GM19455 (cell line): ENCODE data around the gene PNKP.
A peak's percentile ranks its signal among the peaks of the same experiment; 100 is the strongest.

Experiments
- ATAC-seq: cut with Tn5 transposase; IDR thresholded peaks from one replicate; pipeline ENCODE4 v1.9.1; 2021; ENCODE audit not compliant: unreplicated experiment

The PNKP gene

DNA sequence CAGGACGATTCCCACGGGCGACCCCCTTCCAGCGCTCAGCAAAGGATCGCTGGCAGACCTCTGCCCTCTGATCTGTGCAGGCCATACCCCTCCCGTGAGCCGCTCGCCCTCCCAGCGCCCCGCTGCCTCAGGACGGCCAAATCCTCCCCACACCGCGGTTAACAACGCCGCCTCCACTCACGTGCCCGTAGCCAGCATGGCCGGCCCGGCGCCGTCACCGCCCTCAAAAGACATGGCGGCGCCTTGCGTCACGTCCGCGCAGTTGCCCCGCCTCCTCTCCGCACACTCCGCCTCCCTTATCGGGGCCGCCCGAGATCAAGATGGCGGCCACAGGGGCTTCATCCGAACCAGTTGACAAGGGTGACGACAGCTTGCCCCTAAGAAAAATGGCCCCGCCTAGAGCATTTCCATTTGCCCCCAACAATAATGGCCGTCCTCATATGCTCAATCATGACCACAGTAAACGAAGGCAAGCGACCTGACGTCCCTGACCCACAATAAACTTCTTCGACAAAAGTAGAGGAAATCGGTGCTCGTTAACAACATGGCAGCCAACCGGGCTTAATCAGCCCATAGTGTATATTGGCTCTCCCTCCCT lies 9.1 kb upstream of the PNKP start:
- ATAC-seq, result peak; percentile 47

DNA sequence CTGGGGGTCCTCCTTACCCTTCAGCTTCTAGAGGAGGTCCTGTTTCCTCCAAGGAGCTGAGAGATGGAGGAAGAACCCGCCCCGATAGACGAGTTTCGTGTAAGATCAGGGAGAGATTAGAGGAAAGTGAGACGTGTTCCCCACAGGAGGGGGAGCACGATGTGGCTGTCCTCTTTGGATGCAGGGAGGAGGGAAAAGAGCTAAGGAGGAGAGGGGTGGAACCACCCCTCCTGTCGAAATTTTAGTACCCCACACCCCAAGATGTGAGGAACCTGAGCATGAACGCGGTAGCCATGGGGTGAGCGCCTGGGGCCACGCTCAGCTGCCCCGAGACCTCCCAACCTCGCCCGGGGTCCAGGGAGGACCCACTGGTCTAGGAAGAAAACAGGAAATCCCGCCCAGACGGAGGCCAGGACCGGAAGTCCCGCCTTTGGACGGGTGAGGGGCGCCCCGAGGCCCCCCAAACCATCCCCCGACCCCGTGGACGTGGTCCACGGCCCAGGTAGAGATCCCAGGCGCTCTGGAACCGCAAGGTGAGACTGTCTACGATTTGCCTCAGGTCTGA lies 8.6 kb upstream of the PNKP start:
- no peak for ATAC-seq

DNA sequence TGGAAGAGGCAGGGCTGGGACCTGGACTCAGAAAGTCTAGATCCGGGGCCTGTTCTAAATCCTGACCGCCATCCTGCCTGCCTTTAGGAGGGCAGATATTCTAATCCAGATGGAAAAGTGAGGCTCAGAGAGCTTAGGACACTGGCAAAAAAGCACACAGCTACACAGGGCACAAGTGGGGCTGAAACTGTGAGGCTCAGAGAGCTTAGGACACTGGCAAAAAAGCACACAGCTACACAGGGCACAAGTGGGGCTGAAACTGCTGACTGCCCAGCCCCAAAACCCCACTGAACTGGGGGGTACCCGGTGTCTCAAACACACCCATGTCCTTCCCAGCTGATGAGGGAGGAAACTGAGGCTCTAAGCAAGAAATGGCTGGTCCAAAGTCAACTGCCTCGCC lies 7.8 kb upstream of the PNKP start:
- no peak for ATAC-seq

DNA sequence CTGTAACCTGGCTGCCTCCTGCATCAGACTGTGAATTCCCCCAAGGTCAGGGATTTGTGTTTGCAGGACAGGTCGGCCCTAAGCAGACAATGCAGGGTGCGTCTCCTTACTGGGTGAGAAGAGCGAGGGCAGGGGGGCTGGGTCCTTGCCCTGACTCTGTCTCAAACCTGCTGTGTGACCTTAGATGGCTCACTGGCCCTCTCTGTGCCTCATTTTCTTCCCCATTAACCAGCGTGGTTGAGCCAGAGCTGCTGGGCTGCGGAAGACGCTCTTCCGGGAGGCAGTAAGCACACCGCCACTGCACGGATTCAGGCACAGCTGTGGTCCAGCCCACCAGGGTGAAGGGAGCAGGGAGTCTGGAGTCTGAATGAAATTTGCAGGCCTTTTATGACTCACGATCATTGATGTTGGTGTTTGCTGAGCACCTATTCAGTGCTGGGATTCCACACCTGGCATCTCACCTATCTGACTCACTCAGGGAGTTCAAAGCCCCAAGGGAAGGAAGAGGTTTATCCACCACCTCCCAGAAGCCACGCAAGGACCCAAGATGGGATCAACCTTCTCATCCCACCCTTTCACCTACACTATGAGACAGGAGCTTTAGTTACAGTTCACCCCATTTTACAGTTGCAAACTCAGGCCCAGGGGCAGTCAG lies 7.3 kb upstream of the PNKP start:
- ATAC-seq, result no peak

DNA sequence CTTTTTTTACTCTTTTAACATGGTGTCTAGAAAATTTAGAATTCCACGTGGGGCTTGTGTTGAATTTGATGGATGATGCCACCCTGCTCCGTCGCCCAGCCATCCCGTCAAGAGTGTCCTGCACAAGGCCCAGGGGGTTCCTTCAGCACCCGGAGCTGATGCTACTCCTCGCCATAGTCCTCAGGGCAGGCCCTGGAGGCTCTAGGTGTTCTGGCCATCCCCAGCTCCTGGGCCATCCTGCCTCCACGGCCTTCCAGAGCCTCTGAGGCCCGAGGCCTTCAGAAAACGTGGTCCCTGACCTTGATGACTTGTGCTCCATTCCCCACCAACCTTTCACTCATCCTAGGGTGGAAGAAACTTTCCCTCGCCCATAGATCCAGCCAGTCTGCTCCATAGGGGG lies 6.5 kb upstream of the PNKP start:
- ATAC-seq, result no peak

DNA sequence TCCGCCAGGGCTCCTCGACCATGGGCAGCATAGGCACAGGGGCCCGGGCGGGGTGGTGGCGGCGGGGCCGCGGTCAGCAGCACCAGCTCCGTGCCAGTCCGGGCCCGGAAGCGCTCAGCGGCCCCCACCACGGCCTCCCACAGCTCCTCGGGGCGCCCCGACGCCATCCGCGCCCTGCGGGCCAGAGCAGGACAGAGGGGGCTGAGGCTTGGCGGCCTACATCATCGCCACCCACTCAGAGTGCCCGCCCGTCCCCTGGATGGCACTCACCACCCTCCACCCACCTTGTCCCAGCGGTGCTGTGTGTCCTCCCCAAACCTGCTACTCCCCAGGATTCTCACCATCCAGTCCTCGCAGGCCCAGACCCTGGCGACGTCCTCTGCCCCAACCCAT lies 5.7 kb upstream of the PNKP start:
- ATAC-seq, result no peak

DNA sequence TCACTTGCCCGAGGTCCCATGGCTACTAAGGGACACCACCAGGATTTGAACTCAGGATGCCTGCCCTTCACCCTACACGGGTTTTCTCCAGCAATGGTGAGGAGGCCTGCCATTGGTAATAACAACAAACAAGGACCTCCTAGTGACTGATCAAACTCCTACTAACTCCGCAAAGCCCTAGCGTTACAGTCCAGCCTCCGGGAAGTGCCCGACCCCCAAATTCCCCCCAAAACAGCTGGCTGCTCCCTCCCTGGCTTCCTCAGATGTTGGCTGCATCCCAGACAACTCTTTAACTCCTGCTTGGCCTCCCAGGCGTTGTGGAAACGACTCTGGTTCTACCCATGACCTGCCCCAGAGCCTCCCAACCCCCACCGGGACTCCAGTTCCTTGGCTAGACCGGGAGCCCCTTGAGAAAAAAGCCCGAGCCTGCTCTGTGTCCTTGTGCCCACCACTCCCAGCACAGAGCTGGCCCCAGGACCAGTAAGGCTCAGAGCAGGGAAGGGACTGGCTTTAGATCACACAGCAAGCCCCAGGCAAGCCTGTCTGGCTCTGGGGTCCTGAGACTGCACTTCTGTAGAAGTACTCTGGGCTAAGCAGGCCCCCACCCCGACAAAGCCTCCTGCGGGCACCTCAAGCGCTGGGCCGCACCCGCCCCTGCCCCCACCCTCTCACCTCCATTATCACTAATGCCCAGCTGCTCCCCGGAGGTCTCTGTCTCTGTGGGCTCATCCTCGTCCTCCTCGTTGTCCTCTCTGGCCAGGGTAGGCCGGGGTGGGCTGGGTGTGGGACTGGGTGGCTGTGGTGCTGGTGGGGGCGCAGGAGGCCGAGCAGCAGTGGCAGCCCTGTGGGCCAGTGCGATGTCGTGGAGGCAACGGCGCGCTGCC lies 5.1 kb upstream of the PNKP start:
- ATAC-seq, result no peak

DNA sequence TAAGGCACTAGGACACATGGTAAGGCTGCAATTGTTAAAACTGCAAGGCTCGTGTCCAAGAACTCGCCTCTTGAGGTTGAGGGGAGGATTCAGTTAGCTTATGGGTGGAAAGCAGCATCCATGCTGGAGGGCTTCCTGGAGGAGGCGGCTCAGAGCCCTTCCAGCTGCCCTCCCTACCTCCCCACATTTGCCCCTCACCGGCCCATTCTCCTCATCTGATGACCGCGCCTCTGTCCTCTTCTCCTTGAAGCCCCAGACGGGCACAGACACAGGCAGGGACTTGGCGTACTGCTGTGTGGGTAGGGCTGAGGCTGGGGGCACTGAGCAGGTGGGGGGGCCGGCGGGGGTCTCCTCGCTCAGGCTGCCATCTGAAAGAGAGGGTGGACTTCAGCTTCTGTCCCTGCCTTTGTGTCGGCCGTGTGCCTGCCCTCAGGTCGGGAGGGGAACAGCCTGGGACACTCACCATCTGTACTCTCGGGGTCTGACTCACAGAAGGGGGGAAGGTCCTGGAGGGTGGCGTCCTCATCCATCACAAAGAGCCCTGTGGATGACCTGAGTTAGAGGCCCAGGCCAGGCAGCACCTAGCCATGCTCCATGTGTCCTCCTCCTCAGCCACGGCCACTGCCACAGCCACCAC lies 4.1 kb upstream of the PNKP start:
- no peak for ATAC-seq

DNA sequence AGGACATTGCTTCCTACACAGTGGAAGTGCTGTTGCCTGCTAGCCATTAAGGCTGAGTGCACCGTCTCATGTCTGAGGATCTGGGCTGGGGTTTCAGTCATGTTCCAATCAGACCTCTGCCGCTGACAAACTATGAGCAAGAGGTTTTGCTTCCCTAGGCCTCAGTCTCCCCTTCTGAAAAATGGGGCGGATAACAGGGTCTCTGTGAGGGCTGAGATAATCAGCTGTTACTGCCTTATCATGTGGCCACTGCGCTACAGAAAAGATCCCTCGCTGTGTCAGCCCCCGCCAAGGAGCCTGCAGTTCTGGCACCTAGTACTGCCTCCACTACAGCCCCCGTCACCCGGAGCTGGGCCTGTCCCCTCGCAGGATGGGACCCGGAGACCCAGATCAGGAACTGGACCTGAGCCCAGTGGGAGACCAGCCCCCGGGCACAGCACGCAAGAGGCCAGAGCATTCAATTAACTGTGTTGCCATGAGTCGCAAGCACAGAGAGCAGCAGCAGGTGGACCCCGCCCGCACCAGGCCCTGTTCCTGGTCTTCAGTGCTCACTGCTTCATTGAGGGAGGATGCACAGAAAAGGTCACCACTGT lies 3.0 kb upstream of the PNKP start:
- no peak for ATAC-seq

DNA sequence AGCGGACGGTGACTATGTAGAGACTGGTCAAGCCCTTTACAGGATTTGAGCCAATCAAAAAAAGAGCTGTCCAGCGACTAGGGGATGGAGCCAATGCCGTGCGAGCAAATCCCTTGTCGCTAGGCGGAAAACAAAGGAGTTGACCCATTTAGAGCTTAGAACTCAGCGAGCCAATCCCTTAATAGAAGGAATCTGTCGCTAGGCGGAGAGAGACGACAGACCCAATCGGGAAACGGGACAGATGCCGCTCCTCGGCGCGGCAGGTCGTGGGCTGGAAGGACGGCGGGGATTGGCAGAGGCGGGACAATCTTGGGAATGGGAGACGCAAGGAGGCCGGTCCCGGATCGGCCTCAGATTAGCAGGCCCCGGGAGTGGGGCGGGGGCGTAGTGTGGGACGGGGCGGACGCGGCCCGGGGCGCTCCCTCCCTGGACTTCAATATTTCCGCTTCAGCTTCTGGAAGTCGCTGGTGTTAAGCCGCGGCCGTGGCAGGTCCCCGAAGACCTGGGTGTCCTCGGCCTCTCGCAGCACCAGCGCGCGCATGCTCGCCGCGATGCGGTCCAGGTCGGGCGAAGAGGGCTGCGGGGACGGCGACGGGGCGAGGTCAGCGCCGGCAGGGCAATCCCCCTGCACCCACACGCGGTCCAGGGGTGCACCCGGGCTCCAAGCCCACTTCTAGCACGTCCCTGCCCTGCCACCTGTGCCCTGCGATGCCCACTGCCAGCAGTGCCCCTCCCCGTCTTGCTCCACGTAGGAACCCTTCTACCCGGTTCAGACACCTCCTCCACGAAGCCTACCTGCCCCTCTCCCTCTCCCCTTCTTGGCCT lies 2.3 kb upstream of the PNKP start:
- ATAC-seq, result peak; percentile 67

DNA sequence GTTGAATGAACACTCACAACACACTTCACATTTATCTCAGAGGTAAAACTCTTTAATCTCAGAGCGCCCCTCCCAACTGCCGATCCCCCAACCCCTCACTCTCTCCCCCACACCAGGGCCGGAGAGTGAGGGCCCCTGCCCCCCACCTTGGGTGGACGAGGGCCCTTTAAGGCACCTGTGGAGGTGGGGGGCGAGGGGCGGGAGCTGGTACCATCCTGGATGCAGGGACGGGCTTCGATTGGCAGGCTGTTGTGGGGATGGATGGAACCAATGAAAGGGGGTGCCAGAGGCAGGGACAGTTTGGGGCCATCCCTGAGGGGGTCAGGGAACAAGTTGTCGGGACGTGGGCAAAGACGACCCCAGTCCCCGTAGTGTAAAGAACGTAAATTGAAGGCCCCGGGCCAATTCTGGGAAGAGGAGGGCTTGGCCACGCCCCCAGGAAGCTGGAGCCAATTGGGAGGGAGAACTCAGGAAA lies 1.7 kb upstream of the PNKP start:
- peak; percentile 4 for ATAC-seq

DNA sequence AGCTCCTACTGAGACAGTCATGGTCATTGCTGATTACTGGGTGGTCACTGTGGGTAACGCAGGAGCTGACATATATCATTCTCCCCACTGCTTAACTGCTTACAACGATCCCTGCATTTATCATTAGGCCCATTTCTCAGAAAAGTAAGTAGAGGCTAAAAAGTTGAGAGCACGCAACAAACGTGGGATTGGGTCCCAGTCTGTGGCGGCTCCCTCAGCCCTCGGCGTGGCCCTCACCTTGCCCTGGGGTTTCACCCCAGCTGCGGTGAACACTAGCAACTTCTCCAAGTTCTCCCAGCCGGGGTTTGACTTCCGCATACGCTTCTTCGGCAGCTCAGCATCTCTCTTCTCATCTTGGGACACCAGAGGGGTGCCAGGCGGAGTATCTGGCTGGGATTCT lies 2.5 kb downstream of the PNKP start:
- ATAC-seq, result no peak

DNA sequence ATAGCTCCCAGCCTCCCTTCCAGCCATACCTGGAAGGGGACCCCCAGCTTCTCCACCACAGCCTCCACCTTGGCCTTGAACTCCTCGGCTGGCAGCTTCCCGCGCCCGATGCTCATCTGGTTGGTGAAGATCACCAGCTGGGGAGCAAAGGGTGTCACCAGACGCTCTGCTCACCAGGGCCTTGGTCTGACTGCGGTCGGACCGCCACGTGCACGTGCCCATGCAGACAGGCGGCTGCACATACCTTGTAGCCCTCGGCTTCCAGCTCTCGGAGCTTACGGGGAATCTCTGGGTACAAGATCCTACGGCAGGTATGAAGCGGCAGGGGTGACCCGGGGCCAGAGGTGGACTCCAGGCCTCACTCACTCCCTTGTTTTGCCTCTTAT lies 3.4 kb downstream of the PNKP start:
- ATAC-seq, result no peak

DNA sequence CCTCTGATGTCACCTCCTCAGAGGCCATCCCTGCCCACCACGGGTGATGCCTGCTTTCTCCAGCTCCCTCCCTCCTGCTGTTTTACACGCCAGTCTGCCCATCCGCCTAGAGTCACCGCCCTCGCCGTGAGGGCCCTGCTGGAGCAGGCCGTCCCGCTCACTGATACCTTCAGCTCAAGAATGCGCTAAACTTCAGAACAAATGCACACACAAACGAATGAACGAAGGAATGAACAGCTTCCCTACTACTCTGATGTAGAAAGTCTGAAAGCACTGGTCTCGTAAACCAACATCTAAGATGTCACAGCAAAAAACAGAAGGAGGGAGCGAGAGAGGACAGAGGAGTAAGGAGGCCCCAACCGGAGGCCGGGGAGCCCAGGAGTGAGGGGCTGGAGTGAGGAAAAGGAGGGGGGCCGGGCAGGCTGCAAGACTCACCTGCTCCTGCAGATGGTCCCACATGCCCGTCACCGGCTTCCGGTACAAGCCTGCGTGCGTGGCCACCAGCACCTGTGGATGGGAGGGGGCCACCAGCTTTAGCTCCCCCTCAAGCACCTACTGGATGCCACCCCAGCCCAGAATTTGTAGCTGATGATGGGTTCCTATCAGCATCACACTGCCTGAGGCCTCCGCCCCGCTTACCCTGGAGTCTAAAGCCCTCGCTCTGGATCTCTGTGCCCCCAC lies 4.0 kb downstream of the PNKP start:
- ATAC-seq, result no peak

DNA sequence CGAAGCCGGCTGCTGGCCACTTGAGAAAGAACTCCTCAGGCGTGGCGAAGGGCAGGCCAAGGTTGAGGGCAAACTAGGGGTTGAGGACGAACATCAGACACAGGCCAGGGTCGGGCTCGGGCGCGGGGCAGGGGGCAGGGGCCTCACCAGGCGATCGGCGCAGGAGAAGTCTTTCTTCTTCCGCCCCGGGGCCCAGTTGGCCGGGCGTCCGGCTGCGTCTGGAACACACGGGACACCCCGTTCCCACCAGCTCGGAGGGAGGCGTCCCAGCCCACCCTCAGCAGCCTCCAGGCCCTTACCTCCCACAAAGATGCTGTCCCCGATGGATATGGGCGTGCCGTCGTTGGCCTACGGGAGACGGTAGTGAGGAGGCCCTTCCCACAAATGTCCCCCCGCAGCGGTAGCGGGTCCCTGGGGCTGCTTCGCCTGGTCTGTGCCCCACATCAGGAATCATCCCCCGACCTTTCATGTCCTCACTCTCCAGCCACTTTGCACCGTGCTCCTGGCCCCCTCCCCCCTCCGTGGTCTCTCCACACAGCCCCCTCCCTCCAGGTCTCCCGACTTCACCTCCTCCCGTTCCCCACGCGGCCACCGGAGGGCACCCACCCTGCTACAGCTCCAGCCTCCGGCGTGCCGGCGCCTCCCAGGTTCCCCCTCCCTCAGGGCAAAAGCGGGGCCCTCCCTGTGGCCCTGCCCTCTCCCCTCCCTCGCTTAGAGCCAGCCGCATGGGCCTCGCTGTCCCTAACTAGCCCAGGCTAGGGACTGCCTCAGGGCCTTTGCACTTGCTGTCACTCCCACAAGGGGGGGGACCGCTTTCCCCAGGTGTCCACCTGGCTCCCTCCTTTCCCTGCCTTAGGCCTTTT lies 4.8 kb downstream of the PNKP start:
- ATAC-seq, result no peak

DNA sequence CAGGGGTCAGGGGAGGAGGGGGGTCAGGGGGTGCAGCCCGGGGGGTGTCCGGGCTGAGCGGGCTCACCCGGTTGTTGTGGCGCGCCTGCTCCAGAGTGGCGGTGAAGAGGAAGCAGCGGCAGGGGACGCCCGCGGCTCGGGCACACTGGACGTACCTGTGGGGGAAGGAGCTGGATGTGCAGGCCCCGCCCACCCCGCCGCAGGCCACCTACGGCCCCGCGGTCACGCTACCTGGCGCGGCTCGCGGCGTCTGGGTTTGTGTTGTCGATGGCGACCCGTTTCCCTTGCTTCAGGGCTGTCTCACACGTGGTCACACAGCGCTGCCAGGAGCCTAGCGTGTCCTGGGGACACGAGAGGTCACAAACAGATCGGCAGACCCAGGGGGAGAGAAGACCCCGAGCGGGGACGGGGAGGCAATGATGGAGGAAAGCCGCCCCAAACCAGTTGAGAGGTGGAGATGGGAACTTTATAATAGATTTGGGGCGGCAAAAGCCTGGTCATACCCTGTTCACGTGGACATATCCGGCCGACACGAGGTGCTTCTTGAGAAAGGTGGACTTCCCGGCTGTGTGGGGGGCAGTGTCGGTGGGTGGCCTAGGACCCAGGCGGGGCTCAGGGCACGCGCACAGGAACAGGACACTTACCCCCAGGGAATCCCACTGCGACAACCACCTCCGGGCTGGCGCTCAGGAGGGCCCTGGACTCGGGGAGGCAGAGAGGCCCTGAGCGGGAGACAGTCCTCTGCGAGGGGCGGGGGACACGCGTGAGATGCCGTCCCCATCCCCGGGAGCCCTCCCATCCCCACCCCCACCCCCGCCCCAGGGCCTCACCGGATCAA lies 5.6 kb downstream of the PNKP start:
- no peak for ATAC-seq

DNA sequence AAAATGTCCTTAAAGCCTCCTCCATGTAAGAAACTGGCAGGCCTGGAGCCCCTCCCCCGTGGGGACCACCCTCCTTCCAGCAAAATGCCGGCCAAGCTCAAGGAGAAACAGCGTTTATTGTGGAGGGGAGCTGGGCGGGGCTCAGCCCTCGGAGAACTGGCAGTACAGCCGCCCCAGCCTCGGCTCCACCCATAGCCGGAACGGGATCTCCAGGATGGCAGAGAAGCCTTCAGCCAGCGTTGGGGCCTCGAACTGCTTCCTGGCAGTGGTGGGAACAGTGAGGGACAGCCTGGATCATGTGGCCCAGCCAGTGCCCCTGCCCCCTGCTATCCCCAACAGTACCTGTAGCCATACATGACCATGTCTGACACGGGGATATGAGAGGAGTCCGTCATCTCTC lies 6.3 kb downstream of the PNKP start:
- no peak for ATAC-seq
